Left forelimb (tissue), 1 donor: ENCODE data around the gene HSPA2.
"Not testable (repeated sequence)": the region's sequence is repeated elsewhere in the genome, so short reads cannot be mapped to it uniquely, and the experiment has no call there.

ENCODE experiments used
- DNase-seq: peaks from one replicate; pipeline ENCODE4 v3.0.0-alpha.2; 2018; ENCODE audit warnings: low spot score

Gene HSPA2

DNA sequence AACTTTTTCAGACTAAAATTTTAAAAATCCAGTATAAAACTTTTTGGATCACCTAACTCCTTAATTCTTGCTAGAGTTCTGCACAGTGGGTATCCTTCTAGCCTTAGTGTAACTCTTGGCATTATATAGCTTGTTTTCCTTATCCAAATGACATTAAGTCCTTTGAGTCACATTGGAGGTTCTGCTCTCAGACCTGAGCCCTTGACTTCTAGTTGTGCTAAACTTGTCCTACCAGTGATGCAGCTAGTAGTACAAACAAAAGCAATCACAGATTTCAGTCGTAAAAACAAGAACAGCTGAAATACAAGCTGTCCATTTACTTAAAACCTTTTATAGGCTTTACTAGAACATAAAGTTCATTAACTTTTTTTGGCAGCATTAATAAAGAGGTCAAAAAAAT lies 25.5 kb upstream of the HSPA2 start:
- no peak for DNase-seq

DNA sequence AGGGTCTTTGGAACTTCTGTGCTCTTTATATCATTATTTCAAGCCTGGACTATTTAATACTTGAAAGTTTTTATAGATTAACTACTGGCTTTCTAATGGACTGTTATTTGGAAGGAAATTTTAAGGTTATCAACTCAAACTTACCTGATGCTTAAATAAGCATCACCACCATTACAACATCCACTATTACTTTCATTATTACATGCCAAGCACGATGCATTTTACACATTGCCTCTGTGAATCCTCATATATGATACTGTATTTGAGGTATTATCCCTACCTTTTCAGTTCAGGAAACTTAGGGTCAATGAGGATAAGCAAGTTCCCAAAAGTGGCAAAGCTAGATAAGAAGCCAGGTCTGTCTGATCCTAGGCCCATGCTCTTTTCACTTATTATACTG lies 23.6 kb upstream of the HSPA2 start:
- no peak for DNase-seq

DNA sequence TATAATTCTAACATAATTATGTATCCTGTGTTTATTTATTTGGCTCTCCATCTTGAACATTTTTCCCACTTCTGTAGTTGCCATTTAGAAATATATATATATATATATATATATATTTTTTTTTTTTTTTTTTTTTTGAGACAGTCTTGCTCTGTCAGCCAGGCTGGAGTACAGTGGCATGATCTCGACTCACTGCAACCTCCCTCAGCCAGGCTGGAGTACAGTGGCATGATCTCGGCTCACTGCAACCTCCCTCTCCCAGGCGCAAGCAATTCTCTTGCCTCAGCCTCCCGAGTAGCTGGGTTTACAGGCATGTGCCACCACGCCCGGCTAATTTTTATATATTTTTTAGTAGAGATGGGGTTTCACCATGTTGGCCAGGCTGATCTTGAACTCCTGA lies 22.9 kb upstream of the HSPA2 start:
- DNase-seq: not testable (repeated sequence)

- no peak for DNase-seq
Measured at GRCh38 chr14:64518229-64518628, 22.3 kb upstream of the HSPA2 start.

DNA sequence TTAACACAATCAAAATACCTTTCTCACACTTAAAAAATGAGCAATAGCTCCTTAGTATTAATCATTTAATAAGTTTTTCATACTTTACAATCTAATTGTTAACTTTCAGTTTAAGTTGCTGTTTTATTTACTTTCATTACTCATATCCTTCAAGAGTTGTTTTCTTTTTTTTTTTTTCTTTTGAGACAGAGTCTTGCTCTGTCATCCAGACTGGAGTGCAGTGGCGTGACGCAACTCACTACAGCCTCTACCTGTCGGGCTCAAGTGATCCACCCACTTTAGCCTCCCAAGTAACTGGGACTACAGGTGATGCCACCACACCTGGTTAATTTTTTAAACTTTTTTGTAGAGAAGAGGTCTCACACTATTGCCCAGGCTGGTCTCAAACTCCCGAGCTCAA lies 19.8 kb upstream of the HSPA2 start:
- DNase-seq: no peak

DNA sequence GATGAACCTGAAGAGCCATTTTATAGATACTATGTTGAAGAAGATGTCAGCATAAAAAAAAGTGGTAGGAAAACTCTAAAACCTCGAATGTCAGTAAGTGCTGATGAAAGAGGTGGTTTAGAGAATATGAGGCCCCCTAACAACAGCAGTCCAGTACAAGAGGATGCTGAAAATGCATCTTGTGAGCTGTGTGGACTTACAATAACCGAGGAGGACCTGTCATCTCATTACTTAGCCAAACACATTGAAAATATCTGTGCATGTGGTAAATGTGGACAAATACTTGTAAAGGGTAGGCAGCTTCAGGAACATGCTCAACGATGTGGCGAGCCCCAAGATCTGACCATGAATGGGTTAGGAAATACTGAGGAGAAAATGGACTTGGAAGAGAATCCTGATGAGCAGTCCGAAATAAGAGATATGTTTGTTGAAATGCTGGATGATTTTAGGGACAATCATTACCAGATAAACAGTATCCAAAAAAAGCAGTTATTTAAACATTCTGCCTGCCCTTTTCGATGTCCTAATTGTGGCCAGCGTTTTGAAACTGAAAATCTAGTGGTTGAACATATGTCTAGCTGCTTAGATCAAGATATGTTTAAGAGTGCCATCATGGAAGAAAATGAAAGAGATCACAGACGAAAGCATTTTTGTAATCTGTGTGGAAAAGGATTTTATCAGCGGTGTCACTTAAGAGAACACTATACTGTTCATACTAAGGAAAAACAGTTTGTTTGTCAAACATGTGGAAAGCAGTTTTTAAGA lies 17.8 kb upstream of the HSPA2 start:
- DNase-seq: no peak

GRCh38 chr14:64525354-64525753 lies 15.2 kb upstream of the HSPA2 start:
- DNase-seq: no peak

- no peak for DNase-seq
Measured at GRCh38 chr14:64531567-64531966, 9.0 kb upstream of the HSPA2 start.

GRCh38 chr14:64536488-64537245 lies 3.9 kb upstream of the HSPA2 start:
- no peak for DNase-seq

DNA sequence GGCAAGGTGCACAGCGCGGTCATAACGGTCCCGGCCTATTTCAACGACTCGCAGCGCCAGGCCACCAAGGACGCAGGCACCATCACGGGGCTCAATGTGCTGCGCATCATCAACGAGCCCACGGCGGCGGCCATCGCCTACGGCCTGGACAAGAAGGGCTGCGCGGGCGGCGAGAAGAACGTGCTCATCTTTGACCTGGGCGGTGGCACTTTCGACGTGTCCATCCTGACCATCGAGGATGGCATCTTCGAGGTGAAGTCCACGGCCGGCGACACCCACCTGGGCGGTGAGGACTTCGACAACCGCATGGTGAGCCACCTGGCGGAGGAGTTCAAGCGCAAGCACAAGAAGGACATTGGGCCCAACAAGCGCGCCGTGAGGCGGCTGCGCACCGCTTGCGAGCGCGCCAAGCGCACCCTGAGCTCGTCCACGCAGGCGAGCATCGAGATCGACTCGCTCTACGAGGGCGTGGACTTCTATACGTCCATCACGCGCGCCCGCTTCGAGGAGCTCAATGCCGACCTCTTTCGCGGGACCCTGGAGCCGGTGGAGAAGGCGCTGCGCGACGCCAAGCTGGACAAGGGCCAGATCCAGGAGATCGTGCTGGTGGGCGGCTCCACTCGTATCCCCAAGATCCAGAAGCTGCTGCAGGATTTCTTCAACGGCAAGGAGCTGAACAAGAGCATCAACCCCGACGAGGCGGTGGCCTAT lies 875 bp downstream of the HSPA2 start:
- DNase-seq: peak; percentile 79

GRCh38 chr14:64541972-64542835 lies 1.7 kb downstream of the HSPA2 start:
- no peak for DNase-seq

GRCh38 chr14:64542836-64543201 lies 2.3 kb downstream of the HSPA2 start:
- DNase-seq: no peak

- DNase-seq: no peak
Measured at GRCh38 chr14:64544607-64545312, 4.2 kb downstream of the HSPA2 start.

- no peak for DNase-seq
Measured at GRCh38 chr14:64549016-64549415, 8.5 kb downstream of the HSPA2 start.

DNA sequence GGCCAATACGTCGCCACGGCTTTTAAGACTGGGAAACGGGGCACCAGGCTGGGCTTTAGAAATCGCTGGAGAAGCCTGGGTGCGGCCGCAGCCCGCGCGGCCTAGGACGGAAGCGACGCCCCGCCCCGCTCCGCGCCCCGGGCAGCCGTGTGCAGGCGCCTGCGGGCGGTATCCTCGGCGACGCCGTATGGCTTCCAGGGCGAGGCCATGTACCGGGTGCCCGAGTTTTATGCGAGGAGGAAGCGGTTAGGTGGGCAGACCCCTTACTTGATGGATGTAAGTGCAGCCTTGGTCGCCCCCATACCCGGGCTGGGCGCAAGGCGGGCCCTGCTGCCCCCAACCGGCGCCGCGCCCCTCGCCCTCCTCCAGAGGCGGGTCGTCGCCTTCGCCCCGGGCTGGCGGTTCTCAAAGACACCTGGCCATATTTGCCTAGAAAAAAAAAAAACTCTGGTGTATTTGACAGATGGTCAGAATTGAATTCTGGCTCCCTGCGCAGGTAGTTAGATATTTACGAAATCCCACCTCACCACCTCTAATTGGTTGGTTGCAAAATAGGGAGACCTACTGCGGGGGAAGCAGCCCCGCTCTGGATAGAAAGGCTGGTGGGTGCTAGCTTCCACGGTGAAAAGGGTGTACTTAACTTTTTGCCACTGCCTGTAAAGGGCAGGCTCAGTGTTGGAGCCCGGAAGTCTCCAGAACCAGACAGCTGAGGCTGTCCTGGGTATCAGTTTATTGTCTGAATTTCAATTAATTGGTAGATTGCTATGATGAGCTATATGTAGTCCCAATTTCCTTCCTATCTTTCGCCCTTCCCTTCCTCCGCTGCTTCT lies 9.5 kb downstream of the HSPA2 start, which contains the start of gene PPP1R36:
PPP1R36 (plus strand) TSS at position 171 of the 830 bp plus-strand sequence; CDS start at position 208, 37 bp downstream.
- no peak for DNase-seq

DNA sequence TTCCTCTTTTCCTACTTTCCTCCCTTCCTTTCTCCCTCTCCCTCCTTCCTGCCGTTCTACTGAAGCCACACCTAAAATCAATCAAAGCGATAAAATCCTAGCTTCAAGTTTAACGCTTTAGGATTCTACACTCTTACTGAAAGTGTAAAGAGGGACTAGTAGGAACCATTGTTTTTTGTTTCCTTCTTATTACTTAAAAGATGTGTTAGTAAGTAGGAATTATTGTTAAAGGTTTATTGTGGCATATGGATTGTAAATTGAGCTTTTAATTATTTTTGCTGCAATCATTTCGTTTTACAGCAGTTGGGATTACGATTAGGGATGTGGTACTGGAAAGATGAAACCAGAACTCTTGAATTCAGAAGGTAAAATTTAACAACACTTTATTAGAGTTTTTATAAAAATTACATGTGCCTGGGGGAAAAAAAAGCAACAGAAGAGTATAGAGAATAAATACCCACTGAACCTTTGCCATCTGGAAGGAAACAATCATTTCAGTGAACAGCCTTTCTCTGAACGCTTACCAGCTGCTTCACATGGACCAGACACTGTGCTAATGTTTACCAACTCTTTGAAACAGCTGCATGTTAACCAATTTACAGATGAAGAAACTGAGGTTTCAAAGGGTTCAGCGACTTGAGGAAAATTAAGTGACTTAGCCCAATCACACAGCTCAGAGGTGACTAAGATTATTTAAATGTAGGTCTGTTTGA lies 10.2 kb downstream of the HSPA2 start:
- DNase-seq: no peak

DNA sequence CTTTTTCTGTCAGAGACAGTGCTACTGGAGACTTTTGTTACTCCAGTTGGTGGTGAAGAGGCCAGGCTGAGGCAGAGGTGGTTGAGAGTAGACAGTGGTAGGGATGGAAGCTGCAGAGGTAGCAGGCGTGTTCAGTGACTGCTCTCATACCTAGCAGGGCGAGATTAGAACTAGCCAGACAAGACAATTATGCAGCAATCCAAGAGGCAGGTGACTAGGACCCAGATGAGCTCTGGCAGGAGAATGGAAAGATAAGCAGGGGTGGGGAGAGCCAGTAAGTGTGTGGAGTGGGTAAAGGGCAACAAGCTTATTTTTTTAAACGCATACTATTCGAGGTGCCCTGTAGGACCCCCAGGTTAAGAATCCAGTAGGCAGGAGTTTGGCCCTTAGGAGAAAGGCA lies 14.0 kb downstream of the HSPA2 start:
- DNase-seq: no peak

GRCh38 chr14:64556526-64556925 lies 16.0 kb downstream of the HSPA2 start:
- DNase-seq: no peak

DNA sequence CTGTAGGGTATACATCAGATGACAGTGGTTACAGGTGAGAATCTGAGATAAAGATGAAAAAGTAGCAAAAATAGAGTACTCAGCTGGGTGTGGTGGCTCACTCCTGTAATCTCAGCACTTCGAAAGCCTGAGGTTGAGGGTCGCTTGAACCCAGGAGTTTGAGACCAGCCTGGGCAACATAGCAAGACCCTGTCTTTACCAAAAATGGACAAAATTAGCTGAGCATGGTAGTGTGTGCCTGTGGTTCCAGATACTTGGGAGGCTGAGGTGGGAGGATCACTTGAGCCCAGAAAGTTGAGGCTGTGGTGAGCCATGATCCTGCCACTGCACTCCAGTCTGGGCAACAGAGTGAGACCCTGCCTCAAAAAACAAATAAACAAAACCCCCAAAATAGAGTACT lies 17.7 kb downstream of the HSPA2 start:
- DNase-seq: not testable (repeated sequence)

DNA sequence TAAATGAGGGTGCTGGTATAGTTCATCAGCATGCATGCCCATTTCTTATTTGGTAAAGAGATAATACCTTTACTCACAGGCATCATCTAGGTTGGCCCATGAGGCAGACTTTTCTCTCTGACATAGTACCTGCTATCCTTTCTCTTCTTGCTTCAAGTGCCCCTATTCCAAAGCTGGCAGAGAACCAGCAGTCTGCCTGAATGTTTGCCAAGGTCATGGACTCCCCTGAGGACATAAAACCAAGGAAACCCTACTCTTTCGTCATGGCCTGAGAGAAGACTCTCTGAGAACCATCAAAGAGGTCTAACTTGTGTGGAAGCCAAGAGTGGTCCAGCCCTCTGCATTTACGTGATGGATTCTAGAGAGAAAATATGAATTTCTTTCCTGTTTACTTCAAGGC lies 21.1 kb downstream of the HSPA2 start:
- no peak for DNase-seq
